Femur (tissue), 1 donor: ENCODE results near the gene RYK.
"Not testable (repeated sequence)": the region's sequence is repeated elsewhere in the genome, so short reads cannot be mapped to it uniquely, and the experiment has no call there.

Source experiments
- DNase-seq: peaks from one replicate; pipeline ENCODE4 v3.0.0-alpha.2; 2017

Gene RYK

DNA sequence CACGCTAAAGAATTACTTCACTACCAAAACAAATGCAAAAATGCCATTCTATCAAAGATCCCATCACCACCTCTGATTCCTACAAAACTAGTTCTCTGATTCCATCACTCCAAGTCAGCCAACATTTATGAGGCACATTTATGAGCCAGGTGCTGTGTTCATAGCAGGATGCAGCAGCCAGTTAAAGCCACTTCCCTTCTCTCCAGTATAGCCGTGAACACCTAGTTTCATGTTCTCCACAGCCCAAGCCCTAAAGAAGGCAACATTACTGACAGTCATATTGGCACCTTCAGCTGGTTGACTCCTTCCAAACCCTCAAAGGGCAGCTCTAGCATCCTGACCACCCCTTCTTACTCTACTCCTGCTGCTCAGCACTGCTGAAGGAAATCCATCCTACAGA lies 36.4 kb downstream of the RYK start:
- DNase-seq: no peak

- DNase-seq: peak; percentile 86
Measured at GRCh38 chr3:134212967-134213665, 37.5 kb downstream of the RYK start.

GRCh38 chr3:134211797-134212196 lies 38.9 kb downstream of the RYK start:
- peak; percentile 54 for DNase-seq

- DNase-seq: no peak
Measured at GRCh38 chr3:134205451-134205850, 45.2 kb downstream of the RYK start.

- no peak for DNase-seq
Measured at GRCh38 chr3:134201201-134202130, 49.2 kb downstream of the RYK start.

DNA sequence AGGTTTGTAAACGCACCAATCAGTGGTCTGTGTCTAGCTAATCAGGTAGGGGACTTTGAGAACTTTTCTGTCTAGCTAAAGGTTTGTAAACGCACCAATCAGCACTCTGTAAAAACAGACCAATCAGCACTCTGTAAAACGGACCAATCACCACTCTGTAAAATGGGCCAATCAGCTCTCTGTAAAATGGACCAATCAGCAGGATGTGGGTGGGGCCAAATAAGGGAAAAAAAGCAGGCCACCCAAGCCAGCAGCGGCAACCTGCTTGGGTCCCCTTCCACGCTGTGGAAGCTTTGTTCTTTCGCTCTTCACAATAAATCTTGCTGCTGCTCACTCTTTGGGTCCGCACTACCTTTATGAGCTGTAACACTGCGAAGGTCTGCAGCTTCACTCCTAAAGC lies 50.8 kb downstream of the RYK start:
- DNase-seq: not testable (repeated sequence)

DNA sequence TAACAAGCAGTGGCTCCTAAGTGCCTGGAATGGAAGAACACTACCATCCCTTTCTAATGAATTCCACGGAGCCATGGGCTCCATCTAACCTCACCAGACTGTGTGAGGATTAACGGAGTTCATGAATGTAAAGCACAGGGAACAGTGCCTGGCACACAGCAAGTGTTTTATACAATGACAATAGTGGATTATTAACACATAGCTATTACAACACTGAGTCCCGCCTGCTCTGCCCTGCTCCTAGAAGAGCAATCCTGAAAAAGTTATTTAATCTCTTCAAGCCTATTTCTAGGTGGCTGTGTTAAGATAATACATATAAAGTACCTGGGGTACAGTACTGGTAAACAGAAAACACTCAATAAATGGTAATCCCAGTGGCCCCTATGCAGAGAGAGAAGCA lies 51.4 kb downstream of the RYK start:
- no peak for DNase-seq

GRCh38 chr3:134198414-134198813 lies 52.2 kb downstream of the RYK start:
- no peak for DNase-seq

- DNase-seq: no peak
Measured at GRCh38 chr3:134197681-134198261, 52.9 kb downstream of the RYK start.

DNA sequence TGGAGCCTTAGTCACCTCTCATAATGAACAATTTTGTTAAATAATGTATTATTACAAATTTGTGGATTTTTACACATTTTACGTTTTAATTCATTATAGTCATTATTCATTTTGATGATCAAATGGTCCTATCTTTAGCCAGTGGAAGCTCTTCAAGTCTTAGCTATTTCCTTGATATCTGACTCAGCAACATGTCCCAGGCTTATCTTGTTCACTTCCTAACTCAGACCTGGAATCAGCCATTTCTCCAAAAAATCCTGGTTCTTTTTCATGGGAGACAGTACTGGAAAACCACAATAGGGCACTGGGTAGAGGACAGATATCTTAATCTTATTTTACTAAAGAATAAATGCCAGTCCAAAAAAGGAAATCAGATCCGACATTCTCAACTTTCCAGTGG lies 56.4 kb downstream of the RYK start:
- DNase-seq: no peak

GRCh38 chr3:134190250-134190649 lies 60.4 kb downstream of the RYK start:
- DNase-seq: no peak

DNA sequence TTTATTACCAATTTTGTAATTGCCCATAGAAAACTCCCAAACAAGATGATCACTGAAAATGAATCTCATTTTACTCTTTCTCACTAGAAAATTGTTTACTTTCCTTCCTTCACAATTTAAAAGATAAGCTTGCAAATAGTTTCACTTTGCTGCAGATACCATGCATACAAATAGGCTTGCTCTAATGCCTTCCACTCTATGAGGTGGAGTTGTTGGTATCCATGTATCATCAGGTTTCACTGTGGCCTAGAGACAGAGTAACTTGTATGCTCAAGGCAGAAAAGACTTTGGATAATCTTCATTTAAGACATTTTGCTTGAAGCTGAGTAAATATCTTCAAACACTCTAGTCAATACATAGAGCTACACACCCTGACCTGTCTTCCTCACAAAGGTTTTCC lies 60.8 kb downstream of the RYK start:
- DNase-seq: no peak

GRCh38 chr3:134186391-134186790 lies 64.3 kb downstream of the RYK start:
- no peak for DNase-seq

GRCh38 chr3:134180761-134181160 lies 69.9 kb downstream of the RYK start:
- no peak for DNase-seq

DNA sequence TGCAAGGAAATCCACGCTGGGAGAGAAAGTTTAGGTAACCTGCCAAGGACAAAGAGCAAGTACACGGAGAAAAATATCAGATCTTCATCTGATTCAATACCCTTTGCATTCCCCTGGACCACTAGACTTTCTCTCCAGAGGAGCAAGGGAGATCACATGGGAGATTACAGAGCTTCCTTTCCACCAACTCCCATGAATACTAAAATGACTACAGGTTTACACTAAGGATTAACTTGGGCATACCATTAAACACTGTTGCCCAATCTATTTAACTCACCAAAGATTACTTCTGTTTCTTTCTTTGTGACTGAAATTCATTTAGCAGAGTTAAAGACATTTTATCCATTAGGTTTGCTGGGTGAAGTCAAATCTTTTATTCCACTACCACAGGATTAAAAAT lies 71.2 kb downstream of the RYK start:
- DNase-seq: no peak

DNA sequence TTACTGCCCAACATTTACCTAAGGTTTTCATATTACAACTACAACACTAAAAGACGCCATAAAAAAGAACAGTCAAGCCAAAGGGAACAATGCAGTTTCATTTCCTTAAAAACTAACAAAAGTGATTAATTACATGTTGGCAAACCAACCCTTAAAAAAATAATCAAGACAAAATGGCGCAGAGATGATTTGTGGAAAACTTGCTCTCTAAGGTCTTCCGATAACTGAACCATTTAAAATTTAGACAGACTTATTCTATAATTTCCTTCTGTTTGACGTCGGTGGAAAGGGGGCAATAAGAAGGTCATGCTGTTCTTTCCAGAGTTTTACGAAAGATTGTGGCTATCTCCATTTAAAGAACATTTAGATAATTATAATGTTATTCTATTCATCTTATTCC lies 87.6 kb downstream of the RYK start:
- DNase-seq: no peak

DNA sequence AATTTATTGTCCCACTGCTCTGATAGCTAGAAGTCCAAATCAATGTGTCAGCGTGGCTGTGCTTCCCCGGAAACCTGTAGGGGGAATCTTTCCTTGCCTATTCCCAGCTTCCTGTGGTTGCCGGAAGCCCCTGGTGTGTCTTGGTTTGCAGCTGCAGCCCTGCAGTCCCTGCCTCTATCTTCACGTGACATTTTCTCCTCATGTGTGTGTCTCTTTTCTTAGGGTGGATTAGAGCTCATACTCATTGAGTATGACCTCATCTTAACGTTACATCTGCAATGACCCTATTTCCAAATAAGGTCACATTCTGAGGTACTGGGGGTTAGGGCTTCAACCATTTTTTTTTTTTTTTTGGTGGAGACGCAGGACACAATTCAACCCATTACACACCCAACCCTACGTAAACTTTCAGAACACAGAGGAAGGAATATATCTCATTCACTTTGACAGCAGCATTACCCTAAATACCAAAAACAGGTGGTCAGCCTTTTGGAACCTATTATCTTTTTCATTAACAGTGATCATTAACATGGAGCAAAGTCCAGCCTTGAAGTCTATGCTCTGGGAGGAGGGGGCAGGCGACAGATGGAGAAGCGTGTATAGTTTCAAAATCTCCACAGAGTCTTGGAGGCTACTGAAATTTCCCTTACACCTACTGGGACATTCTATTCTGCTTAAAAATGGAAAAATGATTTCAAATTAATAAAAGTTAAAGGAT lies 88.6 kb downstream of the RYK start:
- no peak for DNase-seq

DNA sequence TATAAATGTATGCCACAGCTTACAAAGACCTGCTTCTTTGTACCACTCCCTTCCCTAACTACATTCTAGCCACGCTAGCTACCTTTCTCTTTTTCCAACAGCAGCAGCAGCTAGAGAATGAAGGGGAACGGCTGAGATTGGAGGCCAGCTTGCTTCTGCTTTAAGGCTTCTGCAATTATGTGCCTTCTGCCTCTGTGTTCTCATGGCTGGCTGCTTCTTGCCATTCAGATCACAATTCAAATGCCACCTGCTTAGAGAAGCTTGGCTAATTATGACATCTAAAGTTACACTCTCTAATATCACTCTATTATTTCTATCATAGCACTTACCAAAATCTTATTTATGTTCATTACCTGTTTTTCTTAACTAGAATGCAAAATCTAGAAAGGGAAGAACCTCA lies 95.2 kb downstream of the RYK start:
- DNase-seq: no peak

DNA sequence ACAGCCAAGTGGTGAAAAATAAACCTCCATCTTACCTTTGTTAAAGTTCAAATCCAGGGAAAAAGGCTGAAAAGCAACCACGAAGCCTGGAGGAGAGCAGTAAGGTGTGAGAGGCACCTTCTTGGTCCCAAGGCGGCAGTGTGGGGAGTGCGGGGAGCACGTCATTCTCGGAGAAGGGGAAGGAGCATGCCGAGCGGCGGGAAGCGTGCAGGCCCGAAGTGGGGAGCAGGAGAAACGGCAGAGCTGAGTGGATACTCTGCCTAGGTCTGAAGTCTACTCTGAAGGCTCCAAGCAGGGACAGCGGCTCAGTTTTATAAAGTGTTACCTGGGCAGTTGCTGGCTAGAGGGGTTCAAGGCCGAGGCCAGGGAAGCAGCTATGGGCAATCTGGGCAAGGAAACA lies 96.9 kb downstream of the RYK start:
- DNase-seq: no peak

DNA sequence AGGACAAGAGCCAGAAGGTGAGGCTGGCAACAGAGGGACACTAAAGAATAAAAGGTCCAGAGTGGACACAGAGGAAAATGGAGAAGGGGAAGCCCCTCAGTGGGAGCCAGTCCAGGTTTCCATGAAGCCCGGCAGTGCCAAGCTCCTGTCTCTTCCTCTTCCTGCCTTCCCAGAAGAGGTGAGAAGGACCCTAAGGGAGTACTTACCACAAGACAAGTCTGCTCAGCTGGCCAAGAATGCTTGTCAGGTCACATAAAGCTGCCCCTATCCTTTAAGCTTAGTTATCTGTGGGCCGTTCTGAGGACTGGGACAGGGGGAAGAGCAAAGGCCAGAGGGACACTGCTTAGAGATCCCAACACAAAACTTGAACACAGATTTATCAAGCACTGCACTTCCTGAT lies 100.2 kb downstream of the RYK start:
- DNase-seq: no peak

GRCh38 chr3:134149286-134149685 lies 101.4 kb downstream of the RYK start:
- no peak for DNase-seq

GRCh38 chr3:134148534-134148933 lies 102.1 kb downstream of the RYK start:
- DNase-seq: no peak

DNA sequence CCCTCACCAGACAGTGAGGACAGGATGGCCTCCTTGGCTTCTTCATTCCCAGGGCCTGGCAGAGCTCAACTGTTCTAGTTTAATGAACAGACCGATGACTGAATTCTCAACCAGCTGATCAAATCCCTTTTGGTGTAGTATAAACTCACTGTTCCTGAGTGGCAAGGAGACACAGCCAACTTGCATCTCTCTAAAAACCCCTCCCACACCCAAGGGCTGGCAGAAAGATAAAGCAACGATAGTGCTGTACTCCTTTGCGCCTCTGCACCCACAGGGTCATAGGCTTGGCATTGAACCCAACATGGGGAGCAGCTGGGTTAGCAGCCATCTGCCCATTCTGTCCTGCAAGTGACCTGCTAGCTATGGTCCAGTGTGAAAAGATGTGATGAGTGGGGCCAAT lies 103.2 kb downstream of the RYK start:
- no peak for DNase-seq
